ENCODE measurements around the gene HS3ST4.

DNA sequence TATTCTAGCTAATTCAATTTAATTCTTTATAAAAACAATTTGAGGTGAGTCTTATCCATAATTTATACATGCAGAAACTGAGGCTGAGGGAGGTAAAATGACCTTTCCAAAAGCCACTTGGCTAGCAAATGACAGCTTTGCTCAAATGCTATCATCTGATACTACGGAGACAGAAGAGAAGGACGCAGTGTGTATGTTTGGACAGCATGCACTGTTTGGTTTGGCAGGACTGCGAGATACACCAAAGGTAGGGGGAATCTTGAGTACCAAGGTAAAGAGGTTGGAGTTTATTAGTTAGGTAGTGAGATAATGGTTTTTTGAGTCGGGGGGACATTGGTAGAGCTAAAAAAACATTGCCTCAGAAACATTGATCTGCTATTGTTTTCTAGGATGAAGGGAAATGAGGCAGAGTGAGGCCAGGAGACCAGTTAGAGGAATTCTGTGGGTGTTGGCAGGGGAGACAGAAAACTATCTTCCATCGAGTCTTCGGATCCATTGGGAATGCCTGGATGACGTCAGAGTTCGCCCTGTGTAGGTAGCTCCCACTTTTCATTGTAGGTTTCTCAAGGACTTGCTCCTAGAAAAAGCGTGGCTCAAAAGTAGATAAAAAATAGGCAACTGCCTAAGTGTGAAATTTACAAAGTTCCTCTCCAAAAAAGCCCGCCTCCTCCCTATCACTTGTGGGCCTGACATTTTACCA is 2.5 kb upstream of the HS3ST4 start:
- TF ChIP-seq POLR2A (IDR thresholded peaks at IDR 0.05; ENCODE audit: low read depth, low read length): no peak
- TF ChIP-seq, protein P1, sequence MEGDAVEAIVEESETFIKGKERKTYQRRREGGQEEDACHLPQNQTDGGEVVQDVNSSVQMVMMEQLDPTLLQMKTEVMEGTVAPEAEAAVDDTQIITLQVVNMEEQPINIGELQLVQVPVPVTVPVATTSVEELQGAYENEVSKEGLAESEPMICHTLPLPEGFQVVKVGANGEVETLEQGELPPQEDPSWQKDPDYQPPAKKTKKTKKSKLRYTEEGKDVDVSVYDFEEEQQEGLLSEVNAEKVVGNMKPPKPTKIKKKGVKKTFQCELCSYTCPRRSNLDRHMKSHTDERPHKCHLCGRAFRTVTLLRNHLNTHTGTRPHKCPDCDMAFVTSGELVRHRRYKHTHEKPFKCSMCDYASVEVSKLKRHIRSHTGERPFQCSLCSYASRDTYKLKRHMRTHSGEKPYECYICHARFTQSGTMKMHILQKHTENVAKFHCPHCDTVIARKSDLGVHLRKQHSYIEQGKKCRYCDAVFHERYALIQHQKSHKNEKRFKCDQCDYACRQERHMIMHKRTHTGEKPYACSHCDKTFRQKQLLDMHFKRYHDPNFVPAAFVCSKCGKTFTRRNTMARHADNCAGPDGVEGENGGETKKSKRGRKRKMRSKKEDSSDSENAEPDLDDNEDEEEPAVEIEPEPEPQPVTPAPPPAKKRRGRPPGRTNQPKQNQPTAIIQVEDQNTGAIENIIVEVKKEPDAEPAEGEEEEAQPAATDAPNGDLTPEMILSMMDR (IDR thresholded peaks at IDR 0.05; ENCODE audit: extremely low read depth in 1 of 2, insufficient read depth in 1 of 2, low read depth in 1 of 2, low read length in 2 of 2): no peak
- TF ChIP-seq POLR2AphosphoS5 (IDR thresholded peaks at IDR 0.05; ENCODE audit: insufficient read depth, low read depth, low read length): no peak
- no peak for TF ChIP-seq EZH2 (IDR thresholded peaks at IDR 0.05; ENCODE audit: borderline replicate concordance, low read depth, low read length, severe bottlenecking)
- no peak for TF ChIP-seq MYC (IDR thresholded peaks at IDR 0.05; ENCODE audit: low read depth, low read length)
- TF ChIP-seq, protein P2, sequence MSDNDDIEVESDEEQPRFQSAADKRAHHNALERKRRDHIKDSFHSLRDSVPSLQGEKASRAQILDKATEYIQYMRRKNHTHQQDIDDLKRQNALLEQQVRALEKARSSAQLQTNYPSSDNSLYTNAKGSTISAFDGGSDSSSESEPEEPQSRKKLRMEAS (IDR thresholded peaks at IDR 0.05; ENCODE audit: insufficient read depth, insufficient read length): no peak

Measured in endothelial cell of umbilical vein (primary cell).